ENCODE data around the gene SHANK3. TPM values are rescaled to one million over a fixed set of nuclear protein-coding genes. Genes with fewer than 3 reads are reported as not detected.

SHANK3 gene
- total and polyA plus RNA-seq, 2 experiments from 2014 or later, result 0.52 to 4.9 TPM

GRCh38 chr22:50684501-50684900 lies 11.9 kb downstream of the SHANK3 start:
- no peaks in the 10 kb centered on the region for H3K36me3 ChIP-seq (ENCODE audit: insufficient read depth)
- H3K27me3 ChIP-seq (ENCODE audit: insufficient read depth), result no peaks in the 10 kb centered on the region
- ATAC-seq, result no peak
- no peak for TF ChIP-seq POLR2AphosphoS5 (IDR thresholded peaks at IDR 0.05; ENCODE audit: low read depth)
- no peak for TF ChIP-seq STAT1 (IDR thresholded peaks at IDR 0.05; ENCODE audit: unreplicated experiment)
- TF ChIP-seq EZH2phosphoT487 (IDR thresholded peaks at IDR 0.05; ENCODE audit: unreplicated experiment), result no peak
- TF ChIP-seq EZH2 (IDR thresholded peaks at IDR 0.05; ENCODE audit: low read depth, unreplicated experiment), result no peak
- TF ChIP-seq ETS1 (IDR thresholded peaks at IDR 0.05), result no peak
- no peak for TF ChIP-seq REST (IDR thresholded peaks at IDR 0.05; ENCODE audit: unreplicated experiment)
- TF ChIP-seq CTCF (conservative IDR thresholded peaks at IDR 0.05; ENCODE audit: low read depth in 2 of 2), result no peak
- TF ChIP-seq ZNF114 (CRISPR knock-in tag; IDR thresholded peaks at IDR 0.05), result no peak
- TF ChIP-seq ZNF462 (CRISPR knock-in tag; IDR thresholded peaks at IDR 0.05), result no peak
- no peak for TF ChIP-seq NANOG (IDR thresholded peaks at IDR 0.05; ENCODE audit: borderline replicate concordance)
- no peak for TF ChIP-seq ZNF331 (CRISPR knock-in tag; IDR thresholded peaks at IDR 0.05; ENCODE audit: low read depth)
- TF ChIP-seq CREB1 (CRISPR knock-in tag; IDR thresholded peaks at IDR 0.05; ENCODE audit: low read depth), result no peak
- TF ChIP-seq JUNB (IDR thresholded peaks at IDR 0.05; ENCODE audit: unreplicated experiment), result no peak
- H3K27ac ChIP-seq (ENCODE audit: low read depth), result no peak overlapping the region
- Mint-ChIP-seq H3K4me3 (no peak overlapping the region), H3K9me3 (peaks cover 26% of the 10 kb centered on the region), H3K27me3 (ENCODE audit: insufficient read depth, low read depth, poor library complexity) (peaks cover 22% of the 10 kb centered on the region), H3K27ac (no peak overlapping the region), H3K4me1 (no peaks in the 10 kb centered on the region; the same call in 2 of the 3 replicates), H3K36me3 (ENCODE audit: low read depth) (peaks cover 22% of the 10 kb centered on the region)
- H4K20me1 ChIP-seq (replicated peaks; ENCODE audit: insufficient read depth), result no peaks in the 10 kb centered on the region
- no peak overlapping the region for H3K4me2 ChIP-seq
- no peaks in the 10 kb centered on the region for H3K9me2 ChIP-seq (ENCODE audit: insufficient read depth)
- no peak overlapping the region for H2AFZ ChIP-seq
- DNase-seq (ENCODE audit: low spot score), result no peak
- no peaks in the 10 kb centered on the region for H3K79me2 ChIP-seq (replicated peaks; ENCODE audit: insufficient read depth)
- H3K4me1 ChIP-seq (ENCODE audit: insufficient read depth), result no peaks in the 10 kb centered on the region
- no peak overlapping the region for H3K4me3 ChIP-seq
- no peaks in the 10 kb centered on the region for H3F3A ChIP-seq (replicated peaks; ENCODE audit: low read depth)
